K562 (cell line): ENCODE measurements around the gene OLAH.

Source experiments
- BDP1 ChIP-seq: IDR thresholded peaks from 3 replicates; pipeline ENCODE4 v1.6.1; 2011; ENCODE audit not compliant: insufficient read length, insufficient read depth
- COPS2 ChIP-seq: fragments of 450-650 bp; conservative IDR thresholded peaks from 2 replicates; pipeline ENCODE4 v1.6.1; 2016; ENCODE audit warnings: mild to moderate bottlenecking, moderate library complexity
- CREB5 ChIP-seq: fragments of 250-450 bp; sonication (Bioruptor Pico); IDR thresholded peaks from 2 replicates; pipeline ENCODE4 v1.5.0; 2020; ENCODE audit warnings: mild to moderate bottlenecking
- CTCF ChIP-seq, 3 experiments: IDR thresholded peaks in 2 of 3; conservative IDR thresholded peaks in 1 of 3; 2 replicates each; pipeline ENCODE4 v1.5.1; 2011 to 2012; ENCODE audit warnings: low read length in 3 of 3, mild to moderate bottlenecking in 3 of 3, control low read depth in 2 of 3, improper control_type of control experiment in 1 of 3, inconsistent platforms in 1 of 3, low read depth in 1 of 3, mixed read lengths in 1 of 3, moderate library complexity in 1 of 3; ENCODE audit not compliant: insufficient read depth in 2 of 3
- RAD21 ChIP-seq, 2 experiments: fragments of 250-450 bp in 1 of 2; fragments of 450-650 bp in 1 of 2; sonication (Bioruptor Pico) in 1 of 2; formaldehyde crosslinking in 1 of 2; IDR thresholded peaks in 1 of 2; conservative IDR thresholded peaks in 1 of 2; 2 replicates each; pipeline versions ENCODE4 v1.4.0 to v1.8.0; 2020 to 2022; ENCODE audit warnings: mild to moderate bottlenecking in 2 of 2, moderate library complexity in 1 of 2
- REST ChIP-seq, 2 experiments: fragments of 450-650 bp; formaldehyde crosslinking in 1 of 2; IDR thresholded peaks; 2 replicates each; pipeline versions ENCODE4 v1.4.0 to v1.6.1; 2014 to 2020; ENCODE audit warnings: mild to moderate bottlenecking in 2 of 2, borderline replicate concordance in 1 of 2, low read depth in 1 of 2
- SP2 ChIP-seq: IDR thresholded peaks from 2 replicates; pipeline ENCODE4 v1.6.1; 2011; ENCODE audit warnings: mild to moderate bottlenecking, low read depth, low read length, moderate library complexity; ENCODE audit not compliant: poor library complexity, severe bottlenecking; ENCODE audit errors: extremely low read depth
- SPI1 ChIP-seq: IDR thresholded peaks from 2 replicates; pipeline ENCODE4 v1.6.1; 2011; ENCODE audit warnings: low read depth, low read length, control low read depth, borderline replicate concordance
- ZC3H11A ChIP-seq: IDR thresholded peaks from 2 replicates; pipeline ENCODE4 v1.6.1; 2012; ENCODE audit warnings: low read depth, low read length, improper control_type of control experiment
- ZNF280A ChIP-seq: fragments of 450-650 bp; IDR thresholded peaks from 2 replicates; pipeline ENCODE4 v1.6.1; 2018; ENCODE audit warnings: mild to moderate bottlenecking, low read depth; ENCODE audit not compliant: partially characterized antibody
- ZNF431 ChIP-seq: sonication (generic); formaldehyde crosslinking; IDR thresholded peaks from 2 replicates; pipeline ENCODE4 v1.8.0; 2022; ENCODE audit warnings: mild to moderate bottlenecking, missing genetic modification reagents
- TF ChIP-seq, protein P1 (sequence below): sonication (generic); formaldehyde crosslinking; IDR thresholded peaks from 2 replicates; pipeline ENCODE4 v1.8.1; 2023; ENCODE audit warnings: mild to moderate bottlenecking, missing genetic modification reagents
- TF ChIP-seq, protein P2 (sequence below): sonication (generic); formaldehyde crosslinking; IDR thresholded peaks from 2 replicates; pipeline ENCODE4 v1.5.0; 2020; ENCODE audit warnings: missing genetic modification reagents
- TF ChIP-seq, protein P3 (sequence below): fragments of 150-350 bp; IDR thresholded peaks from 2 replicates; pipeline ENCODE4 v1.6.1; 2014; ENCODE audit warnings: low read depth, mild to moderate bottlenecking, low read length, borderline replicate concordance

GRCh38 chr10:15059914-15060313 is 16.2 kb downstream of the OLAH start:
- TF ChIP-seq CREB5 (CRISPR knock-in tag) (no peak), ZC3H11A (no peak), RAD21 (CRISPR knock-in tag; conservative IDR thresholded peaks at IDR 0.05 in 1 of 2, IDR thresholded peaks at IDR 0.05 in 1 of 2) (no peak), ZNF280A (no peak), REST (IDR thresholded peaks at IDR 0.05; ENCODE audit: borderline replicate concordance) (no peak), REST (CRISPR knock-in tag; IDR thresholded peaks at IDR 0.05; ENCODE audit: low read depth) (no peak), ZNF431 (CRISPR knock-in tag) (no peak), BDP1 (no peak), CTCF (IDR thresholded peaks at IDR 0.05 in 2 of 3, conservative IDR thresholded peaks at IDR 0.05 in 1 of 3; ENCODE audit: insufficient read depth in 2 of 3, low read depth in 1 of 3, low read length in 3 of 3) (no peak), SP2 (no peak), SPI1 (no peak), COPS2 (no peak)
- TF ChIP-seq, protein P1, sequence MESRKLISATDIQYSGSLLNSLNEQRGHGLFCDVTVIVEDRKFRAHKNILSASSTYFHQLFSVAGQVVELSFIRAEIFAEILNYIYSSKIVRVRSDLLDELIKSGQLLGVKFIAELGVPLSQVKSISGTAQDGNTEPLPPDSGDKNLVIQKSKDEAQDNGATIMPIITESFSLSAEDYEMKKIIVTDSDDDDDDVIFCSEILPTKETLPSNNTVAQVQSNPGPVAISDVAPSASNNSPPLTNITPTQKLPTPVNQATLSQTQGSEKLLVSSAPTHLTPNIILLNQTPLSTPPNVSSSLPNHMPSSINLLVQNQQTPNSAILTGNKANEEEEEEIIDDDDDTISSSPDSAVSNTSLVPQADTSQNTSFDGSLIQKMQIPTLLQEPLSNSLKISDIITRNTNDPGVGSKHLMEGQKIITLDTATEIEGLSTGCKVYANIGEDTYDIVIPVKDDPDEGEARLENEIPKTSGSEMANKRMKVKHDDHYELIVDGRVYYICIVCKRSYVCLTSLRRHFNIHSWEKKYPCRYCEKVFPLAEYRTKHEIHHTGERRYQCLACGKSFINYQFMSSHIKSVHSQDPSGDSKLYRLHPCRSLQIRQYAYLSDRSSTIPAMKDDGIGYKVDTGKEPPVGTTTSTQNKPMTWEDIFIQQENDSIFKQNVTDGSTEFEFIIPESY (CRISPR knock-in tag), result no peak
- TF ChIP-seq, protein P2, sequence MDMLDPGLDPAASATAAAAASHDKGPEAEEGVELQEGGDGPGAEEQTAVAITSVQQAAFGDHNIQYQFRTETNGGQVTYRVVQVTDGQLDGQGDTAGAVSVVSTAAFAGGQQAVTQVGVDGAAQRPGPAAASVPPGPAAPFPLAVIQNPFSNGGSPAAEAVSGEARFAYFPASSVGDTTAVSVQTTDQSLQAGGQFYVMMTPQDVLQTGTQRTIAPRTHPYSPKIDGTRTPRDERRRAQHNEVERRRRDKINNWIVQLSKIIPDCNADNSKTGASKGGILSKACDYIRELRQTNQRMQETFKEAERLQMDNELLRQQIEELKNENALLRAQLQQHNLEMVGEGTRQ (CRISPR knock-in tag), result no peak
- TF ChIP-seq, protein P3, sequence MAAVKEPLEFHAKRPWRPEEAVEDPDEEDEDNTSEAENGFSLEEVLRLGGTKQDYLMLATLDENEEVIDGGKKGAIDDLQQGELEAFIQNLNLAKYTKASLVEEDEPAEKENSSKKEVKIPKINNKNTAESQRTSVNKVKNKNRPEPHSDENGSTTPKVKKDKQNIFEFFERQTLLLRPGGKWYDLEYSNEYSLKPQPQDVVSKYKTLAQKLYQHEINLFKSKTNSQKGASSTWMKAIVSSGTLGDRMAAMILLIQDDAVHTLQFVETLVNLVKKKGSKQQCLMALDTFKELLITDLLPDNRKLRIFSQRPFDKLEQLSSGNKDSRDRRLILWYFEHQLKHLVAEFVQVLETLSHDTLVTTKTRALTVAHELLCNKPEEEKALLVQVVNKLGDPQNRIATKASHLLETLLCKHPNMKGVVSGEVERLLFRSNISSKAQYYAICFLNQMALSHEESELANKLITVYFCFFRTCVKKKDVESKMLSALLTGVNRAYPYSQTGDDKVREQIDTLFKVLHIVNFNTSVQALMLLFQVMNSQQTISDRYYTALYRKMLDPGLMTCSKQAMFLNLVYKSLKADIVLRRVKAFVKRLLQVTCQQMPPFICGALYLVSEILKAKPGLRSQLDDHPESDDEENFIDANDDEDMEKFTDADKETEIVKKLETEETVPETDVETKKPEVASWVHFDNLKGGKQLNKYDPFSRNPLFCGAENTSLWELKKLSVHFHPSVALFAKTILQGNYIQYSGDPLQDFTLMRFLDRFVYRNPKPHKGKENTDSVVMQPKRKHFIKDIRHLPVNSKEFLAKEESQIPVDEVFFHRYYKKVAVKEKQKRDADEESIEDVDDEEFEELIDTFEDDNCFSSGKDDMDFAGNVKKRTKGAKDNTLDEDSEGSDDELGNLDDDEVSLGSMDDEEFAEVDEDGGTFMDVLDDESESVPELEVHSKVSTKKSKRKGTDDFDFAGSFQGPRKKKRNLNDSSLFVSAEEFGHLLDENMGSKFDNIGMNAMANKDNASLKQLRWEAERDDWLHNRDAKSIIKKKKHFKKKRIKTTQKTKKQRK, result no peak
